Activated CD4-positive, alpha-beta T cell treated with anti-CD3 and anti-CD28 coated beads for 1 hour (primary cell): ENCODE results near the gene GLI2.

ENCODE experiments used
- DNase-seq: peaks from one replicate; pipeline ENCODE4 v3.0.0-alpha.2; 2020

The GLI2 gene

DNA sequence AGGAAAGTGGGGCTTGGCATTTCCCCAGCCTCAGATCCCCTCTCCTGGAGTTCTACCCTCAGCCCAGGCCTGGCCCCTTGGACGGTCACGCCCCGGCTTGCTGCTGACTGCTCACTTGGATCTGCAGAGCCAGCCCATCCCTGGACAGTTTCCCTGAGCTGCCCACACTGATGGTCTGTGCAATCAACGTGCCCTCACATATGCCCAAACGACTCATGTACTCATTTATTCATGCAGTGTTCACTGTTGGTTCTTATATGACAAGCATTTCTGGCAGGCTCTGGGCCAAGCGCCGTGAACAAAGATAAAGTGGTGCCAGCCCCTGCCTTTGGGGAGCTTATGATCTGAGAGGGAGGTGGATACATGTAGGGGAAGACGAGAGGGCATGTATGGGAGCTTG, 20.3 kb upstream of the GLI2 start:
- no peak for DNase-seq

DNA sequence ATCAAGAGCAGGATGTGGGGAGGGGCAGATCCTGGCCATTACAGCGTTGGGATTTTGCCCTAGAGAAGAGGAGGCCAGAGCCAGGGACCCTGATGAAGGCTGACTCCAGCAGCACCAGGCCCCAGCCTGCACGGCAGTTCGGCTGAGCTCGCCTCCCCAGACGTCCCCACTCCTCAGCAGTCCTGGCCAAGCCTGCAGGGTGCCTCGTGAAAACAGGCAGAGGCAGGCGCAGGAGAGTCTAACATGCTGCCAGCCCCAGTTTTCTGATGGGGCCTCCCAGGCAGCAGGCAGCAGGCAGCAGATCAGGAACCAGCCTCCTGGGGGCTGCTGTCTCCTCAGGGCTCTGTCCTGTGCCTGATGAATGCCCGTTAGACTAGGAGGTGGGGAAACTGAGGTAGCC, 19.7 kb upstream of the GLI2 start:
- no peak for DNase-seq

DNA sequence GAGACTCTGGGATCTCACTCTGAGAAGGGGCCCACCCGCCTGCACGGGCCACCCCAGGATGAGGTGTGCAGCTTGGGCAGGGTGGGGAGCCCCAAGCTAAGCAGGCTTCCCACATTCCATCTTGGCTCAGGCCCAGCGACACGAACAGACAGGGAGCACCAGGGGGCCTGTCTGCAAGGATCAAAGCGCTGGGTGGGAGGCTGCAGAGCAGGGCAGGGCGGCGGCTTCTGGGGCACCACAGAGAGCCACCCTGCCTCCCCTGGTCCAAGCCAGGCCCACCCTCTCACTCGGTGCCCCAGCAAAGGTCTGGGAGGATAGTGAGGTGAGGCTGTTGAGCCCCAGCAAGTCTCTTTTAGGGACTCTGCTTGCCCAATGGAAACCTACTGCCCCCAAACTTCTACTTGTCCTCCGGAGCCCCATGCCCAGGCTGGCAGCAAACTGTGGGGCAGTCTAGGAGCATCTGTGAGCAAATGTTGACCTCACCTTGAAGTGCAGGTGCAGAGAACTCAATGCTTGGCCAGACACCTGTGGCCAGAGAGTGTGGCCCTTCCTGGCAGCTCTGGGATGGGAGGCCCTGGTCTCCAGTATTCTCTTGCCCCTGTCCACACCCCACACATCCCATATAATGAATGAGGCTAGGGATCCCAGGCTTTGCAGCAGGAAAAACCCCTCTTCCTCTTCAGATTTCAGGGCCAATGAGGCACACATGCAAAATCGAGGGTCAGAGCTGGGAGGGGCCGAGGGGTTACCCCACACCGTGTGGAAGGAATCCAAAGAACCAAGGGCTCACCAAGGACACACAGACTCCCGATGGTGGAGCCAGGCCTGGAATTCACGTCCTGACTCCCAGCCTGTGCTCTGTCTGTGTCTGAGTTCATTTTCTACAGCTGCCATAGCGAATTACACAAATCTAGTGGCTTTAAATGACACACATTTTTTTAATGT, 18.8 kb upstream of the GLI2 start:
- DNase-seq, result no peak

DNA sequence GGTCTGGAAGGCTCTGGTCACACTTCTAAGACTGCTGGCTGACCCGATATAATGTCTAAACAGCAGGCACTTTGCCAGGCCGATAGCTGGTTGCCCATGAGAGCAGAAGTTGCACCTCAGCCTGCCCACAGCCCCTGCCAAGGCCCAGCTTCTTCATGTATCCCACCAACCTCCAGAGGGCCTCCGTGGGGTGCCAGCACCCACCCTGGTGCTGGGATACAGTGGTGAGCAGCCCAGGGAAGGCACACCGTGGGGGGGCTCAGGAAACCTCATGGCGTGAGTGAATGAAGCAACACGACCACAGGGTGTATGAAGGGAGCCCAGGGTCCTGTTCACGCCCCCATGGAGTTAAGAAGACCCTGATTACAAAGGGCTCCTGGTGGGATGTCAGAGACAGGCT, 16.2 kb upstream of the GLI2 start:
- no peak for DNase-seq

DNA sequence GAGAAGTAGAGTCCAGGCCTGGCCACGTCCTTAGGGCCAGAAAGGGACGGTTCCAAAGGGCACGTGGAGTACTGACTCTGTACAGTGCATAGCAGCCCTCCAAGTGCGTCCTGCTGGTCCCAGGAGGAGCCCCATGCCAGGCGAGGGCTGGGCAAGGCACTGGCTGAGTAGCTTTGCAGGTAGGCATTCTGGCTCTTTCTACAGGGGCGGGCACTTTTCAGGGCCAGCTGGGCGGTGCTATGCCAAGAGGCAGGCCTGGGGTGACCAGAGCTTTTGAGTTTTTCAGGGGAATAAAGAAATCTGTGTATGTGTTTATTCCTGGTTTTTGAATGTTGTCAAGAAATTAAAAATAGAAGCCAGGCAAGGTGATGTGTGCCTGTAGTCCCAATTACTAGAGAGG, 15.4 kb upstream of the GLI2 start:
- DNase-seq, result no peak

DNA sequence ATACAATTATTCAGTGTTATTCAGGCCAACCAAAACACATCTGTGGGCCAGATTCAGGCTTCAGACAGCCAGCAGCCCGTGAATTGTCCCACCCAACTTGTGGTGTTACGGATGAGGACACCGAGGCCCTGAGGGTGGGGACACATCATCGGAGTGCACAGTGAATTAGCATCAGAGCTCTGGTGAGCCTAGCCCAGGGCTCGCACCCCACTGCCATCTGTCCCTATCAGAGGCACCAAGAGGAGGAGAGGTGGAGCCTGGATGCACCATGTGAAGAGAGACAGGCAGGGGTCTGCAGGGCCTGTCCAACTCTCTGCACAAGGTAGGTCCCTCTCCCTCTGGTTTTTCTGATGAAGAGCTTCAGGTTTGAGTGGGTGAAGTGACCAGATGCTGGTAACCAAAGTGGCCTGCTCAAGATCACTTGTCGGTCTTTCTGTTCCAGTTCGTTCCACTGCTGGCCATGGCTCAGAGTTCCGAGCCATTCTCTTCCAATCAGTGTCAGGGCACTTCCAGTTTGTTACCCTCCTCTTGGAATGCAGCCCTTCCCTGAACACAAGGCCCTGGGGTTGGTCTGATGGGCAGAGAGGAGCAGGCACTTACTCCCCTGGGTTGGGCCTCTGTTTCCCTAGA, 14.8 kb upstream of the GLI2 start:
- DNase-seq, result no peak

DNA sequence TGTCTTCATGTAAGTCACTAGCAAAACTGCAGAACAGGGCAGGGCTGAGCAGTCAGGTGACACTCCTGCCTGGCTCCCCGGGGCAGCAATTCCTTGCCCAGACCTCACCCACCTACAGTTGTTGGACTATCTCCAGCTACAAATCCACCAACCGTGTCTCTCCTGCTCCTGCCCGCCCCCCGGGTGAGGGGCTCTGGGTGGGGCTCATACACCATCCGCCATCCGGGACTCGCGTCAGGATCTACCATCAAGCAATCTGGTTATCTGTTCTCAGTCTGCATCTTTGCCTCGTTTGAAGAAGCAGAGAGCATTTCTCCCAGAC, 13.5 kb upstream of the GLI2 start:
- no peak for DNase-seq

DNA sequence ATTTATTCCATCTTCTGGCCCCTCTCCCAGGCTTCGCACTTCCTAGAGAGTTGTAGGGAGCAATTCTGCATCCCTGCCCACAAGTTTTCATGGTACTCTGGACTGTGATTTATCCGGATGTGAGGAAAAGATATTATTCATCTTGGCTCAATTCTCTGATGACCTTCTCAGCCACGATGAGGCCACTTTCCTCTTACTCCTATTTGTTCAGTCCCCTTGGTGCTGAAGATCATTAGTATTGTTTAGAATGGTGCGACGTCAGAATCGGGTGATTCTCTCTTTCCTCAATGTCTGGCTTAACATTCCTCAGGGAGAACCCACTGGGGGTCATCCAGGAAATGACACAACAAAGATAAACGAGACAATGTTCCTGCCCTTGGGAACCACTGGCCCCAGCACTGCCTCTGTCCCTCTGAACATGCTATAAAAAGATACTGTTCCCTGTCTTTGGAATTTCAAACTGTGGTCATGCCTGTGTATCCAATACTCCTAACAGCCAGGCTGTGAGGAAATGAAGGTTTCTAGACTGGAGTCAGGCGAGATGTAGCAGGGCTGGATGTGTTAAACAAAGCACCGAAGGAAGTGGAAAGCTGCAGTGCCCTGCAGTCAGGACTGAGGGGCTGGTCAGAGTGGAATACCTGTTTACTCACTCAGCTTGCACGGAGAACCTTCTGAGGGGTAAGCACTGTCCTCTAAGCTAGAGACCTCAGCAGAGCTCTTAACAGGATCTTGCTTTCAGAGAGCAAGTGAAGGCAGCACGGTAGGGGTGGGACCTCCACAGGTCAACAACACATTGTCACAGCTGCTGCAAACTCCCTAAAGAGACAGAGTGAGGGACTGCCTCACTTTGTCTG, 12.9 kb upstream of the GLI2 start:
- DNase-seq, result no peak

DNA sequence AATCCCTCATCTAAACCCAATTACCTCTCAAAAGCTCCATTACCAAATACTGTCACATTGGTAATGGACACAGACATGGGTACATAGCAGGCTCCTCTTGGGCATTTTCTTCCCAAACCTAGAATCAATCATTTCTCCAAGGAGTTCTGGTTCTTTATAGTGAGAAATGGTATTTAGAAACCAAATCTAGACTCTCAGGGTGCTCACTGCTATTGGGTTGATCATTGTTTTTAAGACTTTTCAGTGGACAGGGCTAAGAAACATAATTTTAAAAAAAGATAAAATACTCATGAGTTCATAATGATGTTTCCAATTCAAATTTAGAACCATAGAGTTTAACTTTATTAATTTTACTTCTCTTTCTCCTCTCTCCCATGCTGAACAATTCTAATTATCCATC, 9.4 kb upstream of the GLI2 start:
- no peak for DNase-seq

DNA sequence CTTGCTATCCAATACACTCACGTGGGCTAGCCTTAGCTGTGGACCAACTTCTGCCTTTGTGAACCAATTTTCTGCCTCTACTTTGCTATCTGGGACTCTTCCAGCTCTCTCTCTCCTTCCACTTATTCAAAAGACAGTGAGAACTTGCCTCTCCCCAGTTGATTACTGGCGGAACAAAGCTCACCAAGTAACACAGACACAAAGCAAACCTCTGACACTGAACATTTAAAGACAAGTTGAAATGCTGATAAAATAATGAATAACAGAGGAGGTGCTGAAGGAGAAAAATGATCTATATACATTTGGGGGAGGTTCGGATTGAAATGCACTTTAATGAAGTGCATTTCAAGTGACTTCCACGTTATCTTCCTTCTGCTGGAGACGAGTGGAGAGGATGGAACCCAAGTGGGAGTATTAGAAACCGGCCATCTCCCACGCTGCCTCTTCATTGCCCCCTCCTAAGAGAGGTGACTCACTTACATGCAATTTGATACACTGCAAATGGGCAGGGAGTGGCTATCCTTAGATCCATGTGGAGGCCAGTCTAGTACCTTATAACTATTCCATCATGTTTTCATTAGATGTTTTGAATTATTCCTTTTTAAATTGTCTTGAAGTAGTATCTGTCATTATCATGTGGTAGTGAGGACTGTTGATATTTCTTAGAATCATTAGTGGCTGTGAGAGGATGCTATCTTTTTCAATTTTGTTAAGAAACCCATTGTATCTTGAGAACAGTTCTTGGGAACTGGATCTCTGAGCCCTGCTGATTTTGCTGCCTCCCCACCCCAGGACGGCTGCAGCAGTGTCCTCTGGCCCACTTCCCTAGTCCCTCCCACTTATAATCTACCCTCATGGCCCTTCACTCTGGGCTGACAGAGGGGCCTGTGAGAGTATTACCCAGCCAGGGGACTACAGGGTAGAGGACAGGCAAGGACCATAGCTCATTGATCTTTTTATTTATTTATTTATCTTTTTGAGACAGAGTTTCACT, 6.0 kb upstream of the GLI2 start:
- no peak for DNase-seq

DNA sequence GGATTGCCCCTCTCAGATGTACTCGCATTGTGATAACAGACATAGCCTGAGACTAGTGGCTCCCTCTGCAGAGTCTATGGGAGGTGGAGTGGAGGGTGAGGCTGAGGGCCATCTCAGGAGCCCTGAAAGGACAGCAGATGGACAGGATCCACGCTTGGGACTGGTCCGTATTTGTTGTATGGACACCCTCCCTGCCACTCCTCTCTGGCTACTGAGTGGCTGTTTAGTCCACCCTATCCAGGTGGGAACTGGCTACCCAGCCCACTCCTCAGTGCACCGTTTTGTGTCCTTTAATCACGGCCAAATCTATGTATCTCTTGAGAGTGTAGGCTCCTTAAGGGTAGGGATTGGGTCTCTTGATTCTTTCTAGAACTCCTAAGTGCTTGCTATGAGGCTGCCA, 4.5 kb upstream of the GLI2 start:
- DNase-seq, result no peak

DNA sequence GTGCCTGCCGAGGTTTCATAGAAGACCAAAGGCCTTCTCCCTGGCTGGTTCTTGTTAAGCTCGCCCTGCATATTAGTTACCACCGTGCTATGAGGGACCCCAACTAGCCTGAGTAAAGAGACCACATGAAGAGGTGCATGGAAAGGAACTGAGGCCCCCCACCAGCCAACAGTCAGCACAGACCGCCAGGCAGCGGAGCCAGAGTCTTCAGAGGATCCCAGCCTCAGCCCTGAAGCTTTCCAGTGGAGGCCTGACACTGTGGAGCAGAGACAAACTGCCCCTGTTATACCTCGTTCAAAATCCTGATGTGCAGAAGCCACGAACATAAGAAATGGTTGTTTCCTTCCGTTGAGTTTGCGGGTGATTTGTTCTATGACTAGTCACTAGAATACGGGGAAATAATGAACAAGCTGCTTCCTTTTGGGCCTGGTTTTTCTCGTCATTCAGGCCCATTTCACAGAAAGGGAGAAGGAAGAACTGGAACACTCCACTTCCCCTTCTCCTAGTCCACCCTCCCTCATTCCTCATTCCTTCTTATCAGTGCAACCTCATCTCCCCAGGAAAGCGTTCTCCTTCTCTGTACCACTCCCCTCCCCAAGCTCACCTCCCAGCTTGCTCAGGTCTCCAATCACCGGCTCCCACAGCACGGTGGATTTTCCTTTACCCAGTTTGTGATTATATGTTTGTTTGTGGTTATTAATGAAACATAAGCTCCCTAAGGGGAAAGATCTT, 3.0 kb upstream of the GLI2 start:
- no peak for DNase-seq

DNA sequence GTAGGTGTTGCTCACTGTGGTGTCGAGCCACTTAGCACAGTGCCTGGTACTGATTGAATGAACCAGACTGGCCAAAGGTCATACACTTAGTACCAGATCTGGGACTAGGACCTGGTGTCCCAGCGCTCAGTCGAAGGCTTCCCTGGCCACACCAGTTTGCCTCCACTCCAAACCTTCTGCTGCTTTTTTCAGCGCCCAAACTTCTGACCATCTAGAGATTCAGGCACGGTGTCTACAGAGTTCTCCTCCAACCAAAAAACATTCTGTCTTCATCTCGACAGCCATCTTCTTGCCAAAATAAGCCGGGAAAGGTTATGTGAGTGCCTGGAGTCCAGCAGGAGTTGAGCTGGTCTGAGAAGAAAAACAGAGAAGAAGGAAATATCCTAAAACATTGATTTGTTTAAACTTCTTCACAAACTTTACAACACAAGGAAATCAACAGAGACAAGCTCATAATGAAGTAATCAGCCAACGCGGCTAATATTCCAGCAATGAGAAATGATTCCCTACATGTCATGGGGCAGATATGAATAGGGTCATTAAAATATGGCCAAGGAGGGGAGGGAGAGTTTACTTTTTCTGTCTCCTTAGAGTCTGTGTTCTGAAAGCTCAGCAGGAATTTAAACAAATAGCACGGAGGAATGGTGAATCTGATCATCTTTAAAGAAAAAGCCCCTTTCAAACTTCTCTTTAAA, 2.3 kb upstream of the GLI2 start:
- DNase-seq, result no peak

DNA sequence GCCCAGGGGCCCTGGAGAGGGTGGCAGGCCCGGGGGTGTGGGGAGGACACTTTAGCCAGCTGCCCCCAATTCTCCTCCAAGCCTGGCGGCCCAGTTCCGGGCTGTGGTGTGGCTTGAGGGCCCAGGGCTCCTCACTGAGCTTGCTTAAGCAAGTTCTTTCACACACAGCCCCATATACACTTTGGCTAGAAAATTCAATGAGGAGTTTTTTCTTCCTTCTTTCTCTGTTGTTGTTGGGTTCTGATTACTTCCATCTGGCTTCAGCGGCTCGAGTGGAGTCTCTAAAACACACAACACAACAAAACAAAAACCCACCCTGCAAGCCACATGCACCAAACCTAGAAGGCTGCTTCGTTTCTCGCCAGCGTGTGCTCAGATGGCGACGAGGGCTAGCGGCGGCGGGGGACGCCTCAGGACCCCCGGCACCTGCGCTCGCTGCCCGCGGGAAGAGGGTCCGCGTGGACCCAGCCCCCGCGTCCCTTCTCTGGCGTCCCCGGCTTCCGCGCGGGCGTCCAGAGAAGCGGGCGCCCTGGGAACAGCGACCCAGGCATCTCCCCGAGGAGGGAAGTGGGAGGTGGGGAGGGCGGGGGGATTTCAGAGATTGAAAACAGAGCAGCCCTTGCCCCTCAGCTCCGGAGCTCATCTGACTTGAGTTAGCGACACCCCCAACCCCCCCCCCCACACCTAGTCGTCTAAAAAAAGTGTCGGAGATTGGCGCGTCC, 577 bp upstream of the GLI2 start:
- no peak for DNase-seq

DNA sequence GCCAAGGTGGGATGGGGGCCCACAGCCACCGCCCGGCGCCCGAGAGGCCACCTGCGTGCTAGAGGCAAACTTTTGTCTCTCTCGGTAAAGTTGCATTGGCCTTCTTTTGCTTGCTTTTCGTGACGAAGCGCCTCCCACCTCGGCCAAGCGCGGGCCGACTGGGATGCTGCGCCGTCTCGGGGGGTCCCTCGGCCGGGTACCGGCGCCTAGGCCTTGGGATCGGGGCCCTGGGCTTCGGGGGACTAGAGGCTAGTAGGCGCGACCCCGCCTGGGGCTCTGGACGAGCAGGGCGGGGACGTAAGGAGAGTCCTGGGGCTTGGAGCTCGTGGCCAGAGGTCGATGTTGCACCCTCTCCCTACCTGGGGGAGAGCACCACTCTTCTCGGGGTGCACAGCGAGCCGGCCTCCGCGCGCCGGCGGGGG, 545 bp downstream of the GLI2 start:
- DNase-seq, result no peak

DNA sequence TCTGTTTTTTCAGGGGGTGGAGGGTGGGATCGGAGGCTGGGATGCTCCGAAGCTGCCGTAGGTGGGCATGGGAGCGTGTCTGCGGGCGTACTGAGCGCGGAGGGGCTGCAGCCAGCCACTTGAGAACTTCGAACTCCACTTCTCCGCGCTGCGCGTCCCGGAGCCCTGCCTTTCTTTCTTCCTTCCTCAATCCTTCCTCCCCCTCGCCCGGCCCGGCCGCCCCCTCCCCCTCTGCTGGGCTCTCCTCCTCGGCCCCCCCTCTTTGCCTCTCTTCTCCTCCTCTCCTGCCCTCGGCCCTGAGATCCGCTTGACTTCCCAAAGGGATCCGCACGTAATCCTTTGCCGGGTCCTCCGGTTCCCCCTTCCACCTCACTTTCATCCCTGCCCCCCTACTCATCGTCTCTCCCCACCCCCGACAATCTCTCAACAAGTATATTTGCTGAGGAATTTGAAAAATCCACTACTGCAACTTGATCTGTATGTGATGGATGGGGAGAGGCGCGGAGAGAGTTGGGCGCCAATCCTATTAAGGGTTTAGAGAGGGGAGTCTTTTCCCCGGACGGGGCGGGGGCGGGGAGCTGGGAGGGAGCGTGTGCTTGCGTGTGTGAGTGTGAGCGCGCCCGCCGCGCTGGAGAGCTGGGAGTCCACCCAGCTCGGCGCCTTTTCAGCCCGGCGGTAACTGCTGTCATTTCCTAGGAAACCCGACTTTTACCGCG, 1.1 kb downstream of the GLI2 start:
- DNase-seq, result no peak

DNA sequence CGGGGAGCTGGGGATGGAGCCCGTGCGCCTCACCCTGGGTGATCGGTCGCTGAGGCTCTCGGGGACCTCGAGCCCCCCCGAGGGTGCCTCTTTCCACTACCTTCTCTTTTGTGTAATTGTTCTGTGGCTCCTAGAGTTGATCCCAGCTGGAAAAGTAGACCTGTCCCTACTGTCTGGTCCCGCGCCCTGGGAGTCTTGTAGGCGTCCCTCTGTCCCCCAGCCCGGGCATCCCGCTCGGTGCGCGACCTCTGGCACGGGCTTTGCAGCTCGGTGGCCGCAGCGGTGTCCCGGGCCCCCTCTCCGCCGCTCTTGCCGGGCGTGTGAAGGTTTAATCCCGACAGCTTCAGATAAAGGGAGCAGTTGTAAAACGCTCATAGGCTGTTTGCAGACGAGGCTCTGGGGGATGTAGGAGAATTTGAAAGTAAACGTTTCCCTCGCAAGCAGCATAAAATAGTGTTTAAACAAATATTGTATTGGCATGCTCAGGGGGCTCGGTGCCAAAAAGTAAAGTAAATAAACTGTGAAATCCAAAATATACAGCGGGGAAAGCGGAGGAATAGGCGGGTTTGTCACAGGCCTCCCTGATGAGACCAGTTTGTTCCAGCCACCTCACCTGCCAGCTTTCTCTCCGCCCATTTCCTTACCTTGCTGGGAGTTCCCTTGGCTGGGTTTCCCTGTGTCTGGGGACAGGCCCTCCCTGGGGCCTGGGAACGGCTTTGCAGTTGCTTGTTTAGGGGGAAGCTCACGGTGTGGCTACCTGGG, 1.9 kb downstream of the GLI2 start:
- DNase-seq, result no peak

DNA sequence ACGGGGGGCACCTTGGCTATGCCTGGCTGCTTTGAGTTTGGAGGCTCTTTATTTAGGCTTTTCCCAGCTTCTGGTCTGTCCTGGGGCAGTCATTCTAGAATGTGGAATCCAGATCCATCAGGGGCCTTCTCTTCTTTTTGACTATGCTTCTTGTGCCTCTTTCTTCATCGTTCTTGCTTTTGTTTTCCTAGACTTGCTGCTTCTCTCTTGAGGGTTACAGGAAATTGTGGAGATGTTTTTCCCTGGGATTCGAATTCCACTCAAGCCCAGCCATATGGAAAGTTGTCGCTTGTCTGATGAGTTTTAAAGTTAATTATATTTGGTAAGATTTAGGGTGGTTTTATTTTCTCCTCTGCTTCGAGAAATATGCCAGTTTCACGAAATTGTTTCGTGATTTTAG, 2.4 kb downstream of the GLI2 start:
- DNase-seq, result no peak
